ENCODE data around the gene PRRX2.

DNA sequence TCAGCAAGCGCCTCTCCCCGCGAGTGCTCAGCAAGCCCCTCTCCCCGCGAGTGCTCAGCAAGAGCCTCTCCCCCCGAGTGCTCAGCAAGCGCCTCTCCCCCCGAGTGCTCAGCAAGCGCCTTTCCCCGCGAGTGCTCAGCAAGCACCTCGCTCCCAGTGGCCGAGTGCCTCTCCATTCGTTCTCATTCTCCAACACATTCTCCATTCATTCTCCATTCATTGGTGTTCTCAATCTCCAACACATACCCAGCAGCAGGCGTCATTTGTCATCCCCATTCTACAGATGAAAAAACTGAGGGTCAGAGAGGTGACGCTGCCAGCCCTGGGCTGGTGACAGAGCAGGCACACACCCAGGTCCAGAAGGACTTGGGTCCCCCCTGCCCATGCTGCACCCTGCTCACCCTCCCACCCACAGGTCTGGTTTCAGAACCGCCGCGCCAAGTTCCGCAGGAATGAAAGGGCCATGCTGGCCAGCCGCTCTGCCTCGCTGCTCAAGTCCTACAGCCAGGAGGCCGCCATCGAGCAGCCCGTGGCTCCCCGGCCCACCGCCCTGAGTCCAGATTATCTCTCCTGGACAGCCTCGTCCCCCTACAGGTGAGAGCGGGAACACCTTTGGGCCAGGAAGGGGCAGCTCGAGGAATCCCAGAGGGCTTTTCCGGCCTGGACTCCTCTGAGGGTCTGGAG lies 54.9 kb downstream of the PRRX2 start:
- TF ChIP-seq, protein P1, sequence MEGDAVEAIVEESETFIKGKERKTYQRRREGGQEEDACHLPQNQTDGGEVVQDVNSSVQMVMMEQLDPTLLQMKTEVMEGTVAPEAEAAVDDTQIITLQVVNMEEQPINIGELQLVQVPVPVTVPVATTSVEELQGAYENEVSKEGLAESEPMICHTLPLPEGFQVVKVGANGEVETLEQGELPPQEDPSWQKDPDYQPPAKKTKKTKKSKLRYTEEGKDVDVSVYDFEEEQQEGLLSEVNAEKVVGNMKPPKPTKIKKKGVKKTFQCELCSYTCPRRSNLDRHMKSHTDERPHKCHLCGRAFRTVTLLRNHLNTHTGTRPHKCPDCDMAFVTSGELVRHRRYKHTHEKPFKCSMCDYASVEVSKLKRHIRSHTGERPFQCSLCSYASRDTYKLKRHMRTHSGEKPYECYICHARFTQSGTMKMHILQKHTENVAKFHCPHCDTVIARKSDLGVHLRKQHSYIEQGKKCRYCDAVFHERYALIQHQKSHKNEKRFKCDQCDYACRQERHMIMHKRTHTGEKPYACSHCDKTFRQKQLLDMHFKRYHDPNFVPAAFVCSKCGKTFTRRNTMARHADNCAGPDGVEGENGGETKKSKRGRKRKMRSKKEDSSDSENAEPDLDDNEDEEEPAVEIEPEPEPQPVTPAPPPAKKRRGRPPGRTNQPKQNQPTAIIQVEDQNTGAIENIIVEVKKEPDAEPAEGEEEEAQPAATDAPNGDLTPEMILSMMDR (IDR thresholded peaks at IDR 0.05): peak; percentile 61
- TF ChIP-seq ZFX (IDR thresholded peaks at IDR 0.05; ENCODE audit: borderline replicate concordance): no peak
